ENCODE results near the gene HNRNPA3.
"Not testable (repeated sequence)": the region's sequence is repeated elsewhere in the genome, so short reads cannot be mapped to it uniquely, and the experiment has no call there.

Gene HNRNPA3

DNA sequence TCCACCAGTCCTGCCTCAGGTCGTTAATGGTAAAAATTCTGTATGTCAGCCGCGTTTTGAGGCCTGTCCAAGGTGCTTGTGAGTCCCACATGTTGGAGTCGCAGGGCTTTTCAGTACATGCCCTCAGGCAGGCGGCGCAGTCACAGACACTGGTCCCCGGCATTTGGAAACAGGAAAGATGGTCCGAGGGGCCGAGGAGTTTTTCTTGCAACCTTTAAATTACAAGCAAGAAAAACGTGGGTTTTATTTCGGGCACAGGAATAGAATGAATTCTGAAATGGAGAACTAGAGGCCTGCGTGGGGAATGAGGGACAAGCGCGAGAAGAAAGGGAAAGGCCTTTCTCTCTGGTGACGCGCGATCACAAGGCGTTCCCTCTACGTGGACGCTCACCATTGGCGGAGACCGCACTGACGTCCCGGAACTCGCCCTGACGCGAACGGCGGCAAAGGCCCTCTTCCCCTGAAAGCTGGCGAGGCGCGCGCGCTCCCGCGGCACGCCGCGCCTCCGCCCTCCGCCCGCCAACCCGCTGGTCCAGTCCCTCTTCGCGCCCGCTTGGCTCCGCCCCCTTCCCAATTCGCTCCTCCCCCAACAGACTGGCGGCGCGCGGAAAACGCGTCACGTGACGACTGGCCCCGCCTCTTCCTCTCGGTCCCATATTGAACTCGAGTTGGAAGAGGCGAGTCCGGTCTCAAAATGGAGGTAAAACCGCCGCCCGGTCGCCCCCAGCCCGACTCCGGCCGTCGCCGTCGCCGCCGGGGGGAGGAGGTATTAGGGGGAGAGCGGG is at the start of gene HNRNPA3:
HNRNPA3 (plus strand) TSS at position 689 of the 785 bp plus-strand sequence; CDS start at position 695, 6 bp downstream.
- peak; percentile 97 to 99 for DNase-seq (ENCODE audit: low read depth in 2 of 2)

GRCh38 chr2:177164131-177164530 is 48.5 kb upstream of the HNRNPA3 start:
- DNase-seq (ENCODE audit: low read depth in 2 of 2), result no peak

DNA sequence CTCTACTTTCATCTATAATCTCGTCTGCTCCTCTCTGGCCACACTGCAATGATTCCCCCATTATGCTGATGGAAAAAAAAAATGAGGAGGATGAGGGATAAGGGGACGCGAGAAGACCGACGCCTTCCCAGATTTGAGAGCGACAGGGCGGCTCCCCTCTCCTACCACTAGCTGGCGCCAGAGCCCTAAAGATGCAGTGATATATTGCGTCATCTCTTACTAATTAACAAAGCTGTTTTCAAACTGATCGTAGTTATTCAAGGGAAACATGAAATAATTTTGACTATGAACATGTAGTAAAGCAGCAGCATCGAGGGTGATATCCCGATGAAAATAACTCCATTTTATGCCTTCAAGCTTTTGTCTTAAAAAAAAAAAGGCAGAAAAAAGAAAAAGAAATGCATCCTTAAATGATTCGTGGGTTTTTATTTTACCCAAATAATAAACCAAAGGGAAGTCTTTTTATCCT is 48.0 kb upstream of the HNRNPA3 start:
- DNase-seq (ENCODE audit: low read depth in 2 of 2), result peak; percentile 55 to 64

DNA sequence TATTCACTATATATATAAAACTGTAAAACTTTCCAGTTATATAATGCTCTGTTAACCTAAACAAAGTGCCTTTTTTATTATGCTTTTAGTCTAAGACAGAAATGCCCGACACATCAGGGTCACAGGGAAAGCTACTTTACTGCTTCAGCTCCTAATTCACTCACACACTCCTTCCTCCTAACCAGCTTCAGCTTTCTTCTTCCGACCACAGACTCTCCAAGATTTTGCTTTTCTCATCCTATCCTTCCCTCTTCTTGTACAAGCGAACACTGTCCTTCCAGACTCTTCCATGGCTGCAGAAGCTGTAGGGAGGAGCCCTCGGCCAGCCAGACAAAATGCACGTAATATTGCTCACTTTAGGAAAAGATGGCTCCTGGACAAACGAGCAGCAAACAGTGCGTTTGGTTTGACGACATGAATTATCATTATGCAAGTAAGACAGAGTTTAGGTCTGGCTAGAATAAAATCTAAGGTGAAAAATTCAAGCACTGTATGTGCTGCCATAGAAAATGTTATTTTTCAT is 47.5 kb upstream of the HNRNPA3 start:
- DNase-seq (ENCODE audit: low read depth in 2 of 2), result no peak

- DNase-seq (ENCODE audit: low read depth in 2 of 2), result no peak
Observed at GRCh38 chr2:177165721-177166711, 46.6 kb upstream of the HNRNPA3 start.

GRCh38 chr2:177169810-177170514 is 42.6 kb upstream of the HNRNPA3 start:
- DNase-seq (ENCODE audit: low read depth in 2 of 2), result no peak

- DNase-seq (ENCODE audit: low read depth in 2 of 2), result no peak
Observed at GRCh38 chr2:177171418-177171865, 41.2 kb upstream of the HNRNPA3 start.

GRCh38 chr2:177172034-177172880 is 40.3 kb upstream of the HNRNPA3 start:
- DNase-seq (ENCODE audit: low read depth in 2 of 2), result no peak

DNA sequence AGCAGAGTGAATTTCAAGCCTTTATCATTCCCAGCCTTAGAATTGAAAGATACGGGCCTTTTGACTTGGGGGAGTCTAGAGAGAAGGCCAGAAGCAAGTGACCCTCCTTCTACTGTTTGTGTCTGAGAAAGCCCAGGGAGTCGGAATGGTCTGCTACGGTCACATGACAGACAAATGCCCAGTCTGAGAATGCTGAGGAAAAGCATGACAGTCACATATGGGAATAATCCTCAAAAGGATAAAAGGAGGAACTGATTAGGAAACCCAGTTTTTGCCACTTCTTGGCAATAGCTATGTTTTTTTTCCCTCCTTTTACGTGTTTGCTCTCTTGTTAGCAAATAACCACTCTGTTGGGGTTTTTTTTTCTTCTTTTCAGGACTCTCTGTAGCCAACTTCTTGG is 38.1 kb upstream of the HNRNPA3 start:
- DNase-seq (ENCODE audit: low read depth in 2 of 2), result no peak

GRCh38 chr2:177175917-177176668 is 36.5 kb upstream of the HNRNPA3 start:
- DNase-seq (ENCODE audit: low read depth in 2 of 2), result no peak

DNA sequence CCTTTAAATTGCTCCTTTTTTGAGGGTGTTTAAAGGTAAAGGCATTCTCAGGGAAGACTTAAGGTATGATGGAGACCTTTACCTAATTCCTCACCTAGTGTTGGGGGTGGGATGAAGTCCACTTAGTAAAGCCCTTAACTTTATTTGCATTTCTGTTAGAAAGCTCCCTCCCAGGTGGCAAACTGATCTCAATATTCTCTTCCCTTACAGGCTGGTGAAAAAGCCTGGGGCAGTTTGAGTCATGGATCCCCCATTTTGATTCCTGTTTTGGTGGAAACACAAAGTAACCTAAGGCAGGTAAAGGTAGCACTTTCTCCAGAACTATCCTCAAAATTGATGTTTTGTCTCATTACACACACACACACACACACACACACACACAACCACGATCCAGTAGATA is 33.8 kb upstream of the HNRNPA3 start:
- DNase-seq (ENCODE audit: low read depth in 2 of 2), result no peak

DNA sequence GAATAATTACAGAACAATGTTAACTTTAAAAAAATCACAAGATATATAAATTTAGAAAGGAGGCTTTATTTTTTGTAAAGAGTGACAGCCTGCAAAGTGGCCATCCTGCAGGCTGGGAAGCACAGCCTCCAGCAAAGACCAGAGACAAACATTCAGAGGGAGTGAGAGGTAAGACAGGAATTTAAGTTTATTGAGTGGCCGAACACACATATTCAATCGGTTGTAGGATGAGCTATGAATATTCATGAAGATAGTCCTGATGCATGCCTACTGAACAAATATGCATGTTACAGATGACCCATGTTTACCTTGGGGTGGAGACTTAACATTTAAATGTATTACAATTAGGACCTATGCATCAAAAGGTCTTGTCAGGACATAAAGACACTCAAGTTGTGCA is 33.4 kb upstream of the HNRNPA3 start:
- DNase-seq (ENCODE audit: low read depth in 2 of 2), result no peak

- DNase-seq (ENCODE audit: low read depth in 2 of 2), result not testable (repeated sequence)
Observed at GRCh38 chr2:177179671-177180070, 32.9 kb upstream of the HNRNPA3 start.

- DNase-seq (ENCODE audit: low read depth in 2 of 2), result no peak
Observed at GRCh38 chr2:177180269-177181000, 32.2 kb upstream of the HNRNPA3 start.

GRCh38 chr2:177183860-177184259 is 28.7 kb upstream of the HNRNPA3 start:
- DNase-seq (ENCODE audit: low read depth in 2 of 2), result no peak

- no peak for DNase-seq (ENCODE audit: low read depth in 2 of 2)
Observed at GRCh38 chr2:177184606-177185005, 28.0 kb upstream of the HNRNPA3 start.

DNA sequence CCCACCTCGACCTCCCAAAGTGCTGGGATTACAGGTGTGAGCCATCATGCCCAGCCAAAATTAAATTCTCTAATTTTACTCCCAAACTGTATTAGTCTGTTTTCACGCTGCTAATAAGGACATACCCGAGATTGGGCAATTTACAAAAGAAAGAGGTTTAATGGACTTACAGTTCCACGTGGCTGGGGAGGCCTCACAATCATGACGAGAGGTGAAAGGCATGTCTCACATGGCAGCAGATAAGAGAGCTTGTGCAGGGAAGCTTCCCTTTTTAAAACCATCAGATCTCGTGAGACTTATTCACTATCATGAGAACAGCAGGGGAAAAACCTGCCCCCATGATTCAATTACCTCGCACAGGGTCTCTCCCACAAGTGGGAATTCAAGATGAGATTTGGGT is 26.6 kb upstream of the HNRNPA3 start:
- not testable (repeated sequence) for DNase-seq (ENCODE audit: low read depth in 2 of 2)

- DNase-seq (ENCODE audit: low read depth in 2 of 2), result no peak
Observed at GRCh38 chr2:177187631-177188312, 24.8 kb upstream of the HNRNPA3 start.
